ENCODE results near the gene CLEC4M.

- TF ChIP-seq, protein P1, sequence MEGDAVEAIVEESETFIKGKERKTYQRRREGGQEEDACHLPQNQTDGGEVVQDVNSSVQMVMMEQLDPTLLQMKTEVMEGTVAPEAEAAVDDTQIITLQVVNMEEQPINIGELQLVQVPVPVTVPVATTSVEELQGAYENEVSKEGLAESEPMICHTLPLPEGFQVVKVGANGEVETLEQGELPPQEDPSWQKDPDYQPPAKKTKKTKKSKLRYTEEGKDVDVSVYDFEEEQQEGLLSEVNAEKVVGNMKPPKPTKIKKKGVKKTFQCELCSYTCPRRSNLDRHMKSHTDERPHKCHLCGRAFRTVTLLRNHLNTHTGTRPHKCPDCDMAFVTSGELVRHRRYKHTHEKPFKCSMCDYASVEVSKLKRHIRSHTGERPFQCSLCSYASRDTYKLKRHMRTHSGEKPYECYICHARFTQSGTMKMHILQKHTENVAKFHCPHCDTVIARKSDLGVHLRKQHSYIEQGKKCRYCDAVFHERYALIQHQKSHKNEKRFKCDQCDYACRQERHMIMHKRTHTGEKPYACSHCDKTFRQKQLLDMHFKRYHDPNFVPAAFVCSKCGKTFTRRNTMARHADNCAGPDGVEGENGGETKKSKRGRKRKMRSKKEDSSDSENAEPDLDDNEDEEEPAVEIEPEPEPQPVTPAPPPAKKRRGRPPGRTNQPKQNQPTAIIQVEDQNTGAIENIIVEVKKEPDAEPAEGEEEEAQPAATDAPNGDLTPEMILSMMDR (IDR thresholded peaks at IDR 0.05; ENCODE audit: low read depth, low read length, poor library complexity, severe bottlenecking), result no peak
- no peak for TF ChIP-seq EZH2phosphoT487 (IDR thresholded peaks at IDR 0.05; ENCODE audit: borderline replicate concordance, low read length)
These were observed 23.0 kb upstream of the CLEC4M start for GRCh38 chr19:7739801-7740681.

Measured in DOHH2 (cell line).